Type B pancreatic cell (in vitro differentiated cells): ENCODE measurements around the gene PLPPR5. TPM values are rescaled to one million over a fixed set of nuclear protein-coding genes. Genes with fewer than 3 reads are reported as not detected.

Experiments used
- DNase-seq: peaks from one replicate; pipeline ENCODE4 v3.0.0; 2021; ENCODE audit warnings: mixed read lengths; ENCODE audit not compliant: unreplicated experiment; ENCODE audit errors: extremely low spot score
- H3K27ac Mint-ChIP-seq: 2 replicates; pipeline ENCODE4 v1.8.0; 2021; ENCODE audit warnings: mild to moderate bottlenecking, mixed read lengths
- H3K27me3 Mint-ChIP-seq: 2 replicates; pipeline ENCODE4 v1.8.0; 2021; ENCODE audit warnings: mixed read lengths
- H3K36me3 Mint-ChIP-seq: 2 replicates; pipeline ENCODE4 v1.8.0; 2021; ENCODE audit warnings: mixed read lengths
- H3K4me1 Mint-ChIP-seq: one replicate; pipeline ENCODE4 v1.8.0; 2021; ENCODE audit warnings: mixed read lengths; ENCODE audit not compliant: unreplicated experiment
- H3K4me3 Mint-ChIP-seq: 2 replicates; pipeline ENCODE4 v1.8.0; 2021; ENCODE audit warnings: mild to moderate bottlenecking, mixed read lengths
- H3K9me3 Mint-ChIP-seq: 2 replicates; pipeline ENCODE4 v1.8.0; 2021; ENCODE audit warnings: mixed read lengths
- total RNA-seq: library from RNA; stranded (reverse); gene quantifications from 2 replicates; pipeline ENCODE4 v1.2.1, GENCODE V29; 2021; ENCODE audit warnings: low replicate concordance
- TF ChIP-seq, protein P1 (sequence below): fragments of 200-600 bp; sonication (generic); conservative IDR thresholded peaks from 2 replicates; pipeline ENCODE4 v1.5.0; 2021; ENCODE audit warnings: antibody characterized with exemption, mild to moderate bottlenecking

Gene PLPPR5
- total RNA-seq, 1 donor from 2014 or later: 5.9 TPM

DNA sequence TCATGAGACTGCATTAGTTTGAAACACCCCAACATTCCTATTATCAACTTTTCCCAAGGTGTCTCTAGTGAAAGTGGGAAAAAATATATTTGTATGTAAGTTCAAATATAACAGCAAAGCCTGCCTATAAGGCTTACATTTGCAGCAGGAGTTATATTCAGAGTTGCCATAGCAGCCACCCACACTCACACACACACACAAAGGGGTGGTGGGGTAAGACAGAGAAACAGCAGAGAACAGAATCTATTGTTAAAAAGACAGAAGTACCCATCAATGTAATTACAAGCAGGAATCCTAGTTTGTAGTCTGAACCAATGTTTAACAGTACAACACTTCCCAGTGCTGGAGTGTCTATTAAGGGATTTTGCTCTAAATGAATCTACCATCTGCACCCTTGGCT, 55.0 kb downstream of the PLPPR5 start:
- no peak for DNase-seq
- Mint-ChIP-seq H3K4me1 (peaks cover 5% of the 10 kb centered on the region), H3K36me3 (no peaks in the 10 kb centered on the region), H3K27me3 (no peaks in the 10 kb centered on the region), H3K27ac (no peak overlapping the region), H3K4me3 (no peak overlapping the region), H3K9me3 (no peaks in the 10 kb centered on the region)
- TF ChIP-seq, protein P1, sequence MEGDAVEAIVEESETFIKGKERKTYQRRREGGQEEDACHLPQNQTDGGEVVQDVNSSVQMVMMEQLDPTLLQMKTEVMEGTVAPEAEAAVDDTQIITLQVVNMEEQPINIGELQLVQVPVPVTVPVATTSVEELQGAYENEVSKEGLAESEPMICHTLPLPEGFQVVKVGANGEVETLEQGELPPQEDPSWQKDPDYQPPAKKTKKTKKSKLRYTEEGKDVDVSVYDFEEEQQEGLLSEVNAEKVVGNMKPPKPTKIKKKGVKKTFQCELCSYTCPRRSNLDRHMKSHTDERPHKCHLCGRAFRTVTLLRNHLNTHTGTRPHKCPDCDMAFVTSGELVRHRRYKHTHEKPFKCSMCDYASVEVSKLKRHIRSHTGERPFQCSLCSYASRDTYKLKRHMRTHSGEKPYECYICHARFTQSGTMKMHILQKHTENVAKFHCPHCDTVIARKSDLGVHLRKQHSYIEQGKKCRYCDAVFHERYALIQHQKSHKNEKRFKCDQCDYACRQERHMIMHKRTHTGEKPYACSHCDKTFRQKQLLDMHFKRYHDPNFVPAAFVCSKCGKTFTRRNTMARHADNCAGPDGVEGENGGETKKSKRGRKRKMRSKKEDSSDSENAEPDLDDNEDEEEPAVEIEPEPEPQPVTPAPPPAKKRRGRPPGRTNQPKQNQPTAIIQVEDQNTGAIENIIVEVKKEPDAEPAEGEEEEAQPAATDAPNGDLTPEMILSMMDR: no peak

- Mint-ChIP-seq H3K27me3 (no peaks in the 10 kb centered on the region), H3K4me3 (no peak overlapping the region), H3K9me3 (no peaks in the 10 kb centered on the region), H3K36me3 (no peaks in the 10 kb centered on the region), H3K27ac (no peak overlapping the region), H3K4me1 (peaks cover 5% of the 10 kb centered on the region)
- no peak for DNase-seq
- TF ChIP-seq, protein P1: no peak
Observed at GRCh38 chr1:98949166-98949565, 55.5 kb downstream of the PLPPR5 start.

DNA sequence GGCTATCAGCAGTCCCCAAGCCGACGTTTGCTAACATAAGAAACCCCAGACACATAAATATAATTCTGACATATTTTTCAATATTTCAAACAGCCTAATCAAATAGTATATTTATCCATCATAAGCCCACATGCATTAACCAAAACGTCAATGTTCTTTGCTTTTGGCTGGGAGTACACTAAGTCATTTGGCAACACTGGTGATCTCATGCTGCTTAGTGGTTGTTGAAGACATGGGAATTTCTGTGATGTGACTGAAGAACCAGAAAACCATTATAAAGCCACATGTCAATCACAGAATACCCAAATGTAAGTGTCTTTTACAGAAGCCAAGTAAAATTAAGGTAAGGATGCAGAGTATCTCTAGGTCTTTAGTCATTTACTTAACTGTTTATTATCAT, 57.6 kb downstream of the PLPPR5 start:
- H3K27ac Mint-ChIP-seq: no peak overlapping the region
- no peaks in the 10 kb centered on the region for H3K36me3 Mint-ChIP-seq
- TF ChIP-seq, protein P1: no peak
- H3K4me1 Mint-ChIP-seq: peaks cover 5% of the 10 kb centered on the region
- no peaks in the 10 kb centered on the region for H3K27me3 Mint-ChIP-seq
- DNase-seq: no peak
- no peak overlapping the region for H3K4me3 Mint-ChIP-seq
- no peaks in the 10 kb centered on the region for H3K9me3 Mint-ChIP-seq

- H3K4me3 Mint-ChIP-seq: no peak overlapping the region
- H3K36me3 Mint-ChIP-seq: no peaks in the 10 kb centered on the region
- no peaks in the 10 kb centered on the region for H3K4me1 Mint-ChIP-seq
- H3K27ac Mint-ChIP-seq: no peak overlapping the region
- no peaks in the 10 kb centered on the region for H3K9me3 Mint-ChIP-seq
- TF ChIP-seq, protein P1: no peak
- no peak for DNase-seq
- no peaks in the 10 kb centered on the region for H3K27me3 Mint-ChIP-seq
Observed at GRCh38 chr1:98940722-98941079, 64.0 kb downstream of the PLPPR5 start.

DNA sequence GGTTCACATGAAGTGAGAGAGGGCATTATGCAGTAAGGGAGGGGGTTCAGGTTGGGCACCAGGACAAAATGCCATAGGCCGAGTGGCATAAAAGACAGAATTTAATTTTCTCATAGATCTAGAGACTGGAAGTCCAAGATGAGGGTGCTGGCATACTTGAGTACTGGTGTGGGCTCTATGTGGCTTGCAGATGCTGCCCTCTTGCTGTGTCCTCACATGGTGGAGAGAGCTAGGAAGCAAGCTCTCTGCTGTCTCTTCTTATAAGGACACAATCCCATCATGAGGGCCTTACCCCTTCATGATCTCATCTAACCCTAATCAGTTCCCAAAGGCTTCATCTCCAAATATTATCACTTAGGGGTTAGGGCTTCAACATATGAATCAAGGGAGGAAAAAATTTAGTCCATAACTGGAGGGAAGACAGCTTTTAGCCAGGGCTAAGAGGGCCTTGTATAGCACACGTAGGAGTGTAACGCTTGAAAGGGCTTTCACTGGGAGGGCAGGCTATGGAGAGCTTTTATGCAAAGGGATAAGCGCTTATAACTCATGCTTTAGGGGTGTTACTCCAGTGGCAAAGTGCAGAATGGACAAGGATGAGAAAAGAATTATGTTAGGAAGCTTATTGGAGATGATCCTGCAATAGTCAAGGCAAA, 64.5 kb downstream of the PLPPR5 start:
- no peaks in the 10 kb centered on the region for H3K36me3 Mint-ChIP-seq
- H3K4me3 Mint-ChIP-seq: no peak overlapping the region
- no peak for DNase-seq
- H3K9me3 Mint-ChIP-seq: no peaks in the 10 kb centered on the region
- H3K27me3 Mint-ChIP-seq: no peaks in the 10 kb centered on the region
- TF ChIP-seq, protein P1: no peak
- no peaks in the 10 kb centered on the region for H3K4me1 Mint-ChIP-seq
- no peak overlapping the region for H3K27ac Mint-ChIP-seq

- Mint-ChIP-seq H3K36me3 (no peaks in the 10 kb centered on the region), H3K4me3 (no peak overlapping the region), H3K27me3 (no peaks in the 10 kb centered on the region), H3K9me3 (no peaks in the 10 kb centered on the region), H3K27ac (no peak overlapping the region), H3K4me1 (no peaks in the 10 kb centered on the region)
- DNase-seq: no peak
- TF ChIP-seq, protein P1: no peak
Observed at GRCh38 chr1:98939471-98939870, 65.2 kb downstream of the PLPPR5 start.
